HepG2 (cell line): ENCODE results near the gene DLG5. TPM values are rescaled to one million over a fixed set of nuclear protein-coding genes. Genes with fewer than 3 reads are reported as not detected.

Experiments used
- AKAP8 ChIP-seq: sonication (generic); formaldehyde crosslinking; IDR thresholded peaks from 2 replicates; pipeline ENCODE4 v1.5.1; 2020; ENCODE audit warnings: mild to moderate bottlenecking, missing genetic modification reagents
- ASH2L ChIP-seq: fragments of 300-600, 200-600 bp; sonication (generic); IDR thresholded peaks from 2 replicates; pipeline ENCODE4 v1.7.0; 2017; ENCODE audit warnings: low read depth, mild to moderate bottlenecking, moderate library complexity, mixed read lengths, low read length; ENCODE audit not compliant: insufficient read length
- BRF2 ChIP-seq: sonication (generic); formaldehyde crosslinking; IDR thresholded peaks from 2 replicates; pipeline ENCODE4 v1.8.1; 2022; ENCODE audit warnings: mild to moderate bottlenecking, missing genetic modification reagents
- HDAC2 ChIP-seq: sonication (generic); formaldehyde crosslinking; IDR thresholded peaks from 2 replicates; pipeline ENCODE4 v1.4.0; 2020; ENCODE audit warnings: missing genetic modification reagents
- IRF2 ChIP-seq: IDR thresholded peaks from 2 replicates; pipeline ENCODE4 v1.6.1; 2018; ENCODE audit warnings: missing genetic modification reagents, missing compliant biosample characterization
- MAZ ChIP-seq, 2 experiments: sonication (generic) in 1 of 2; formaldehyde crosslinking in 1 of 2; IDR thresholded peaks; 2 replicates each; pipeline versions ENCODE4 v1.5.0 to v1.6.1; 2012 to 2020; ENCODE audit warnings: low read depth in 2 of 2, mild to moderate bottlenecking in 2 of 2, borderline replicate concordance in 1 of 2, improper control_type of control experiment in 1 of 2, low read length in 1 of 2, missing genetic modification reagents in 1 of 2, moderate library complexity in 1 of 2
- MIER3 ChIP-seq: IDR thresholded peaks from 2 replicates; pipeline ENCODE4 v1.6.1; 2016; ENCODE audit warnings: missing compliant biosample characterization, borderline replicate concordance
- NCOR1 ChIP-seq: fragments of 200-600 bp; sonication (generic); IDR thresholded peaks from 2 replicates; pipeline ENCODE4 v1.7.0; 2017; ENCODE audit warnings: antibody characterized with exemption, low read length, borderline replicate concordance
- NFKBIZ ChIP-seq: IDR thresholded peaks from 2 replicates; pipeline ENCODE4 v1.6.1; 2018; ENCODE audit warnings: missing genetic modification reagents, missing compliant biosample characterization
- PRMT3 ChIP-seq: sonication (generic); formaldehyde crosslinking; IDR thresholded peaks from 2 replicates; pipeline ENCODE4 v1.8.1; 2022; ENCODE audit warnings: low read depth, mild to moderate bottlenecking, moderate library complexity, missing genetic modification reagents, borderline replicate concordance
- SATB2 ChIP-seq: sonication (generic); formaldehyde crosslinking; IDR thresholded peaks from 2 replicates; pipeline ENCODE4 v1.5.0; 2020; ENCODE audit warnings: missing genetic modification reagents
- SMC3 ChIP-seq: IDR thresholded peaks from 2 replicates; pipeline ENCODE4 v1.6.1; 2011; ENCODE audit warnings: low read length, improper control_type of control experiment
- THAP11 ChIP-seq: IDR thresholded peaks from 2 replicates; pipeline ENCODE4 v1.6.1; 2016; ENCODE audit warnings: missing biosample characterization, missing genetic modification reagents
- ZNF17 ChIP-seq: sonication (generic); formaldehyde crosslinking; IDR thresholded peaks from 2 replicates; pipeline ENCODE4 v1.5.0; 2020; ENCODE audit warnings: mild to moderate bottlenecking, missing genetic modification reagents
- ZNF547 ChIP-seq: sonication (generic); formaldehyde crosslinking; IDR thresholded peaks from 2 replicates; pipeline ENCODE4 v1.5.1; 2020; ENCODE audit warnings: mild to moderate bottlenecking, missing genetic modification reagents
- ZNF597 ChIP-seq: sonication (generic); formaldehyde crosslinking; IDR thresholded peaks from 2 replicates; pipeline ENCODE4 v1.5.0; 2020; ENCODE audit warnings: missing genetic modification reagents
- ZNF709 ChIP-seq: sonication (generic); formaldehyde crosslinking; IDR thresholded peaks from 2 replicates; pipeline ENCODE4 v1.5.0; 2020; ENCODE audit warnings: mild to moderate bottlenecking, missing genetic modification reagents
- ZNF75D ChIP-seq: sonication (generic); formaldehyde crosslinking; IDR thresholded peaks from 2 replicates; pipeline ENCODE4 v1.8.1; 2023; ENCODE audit warnings: missing genetic modification reagents, mild to moderate bottlenecking, borderline replicate concordance
- polyA plus RNA-seq, 8 experiments: library from polyadenylated mRNA; depleted of rRNA in 3 of 8; stranded (reverse) in 7 of 8; unstranded in 1 of 8; fragments of >200 nt; fragmentation: Illumina TruSeq in 4 of 8; extraction: Trizol in 4 of 8; gene quantifications; 2 replicates each; pipeline versions ENCODE4 v1.2.1 to v1.2.3, GENCODE V29; 2011 to 2016; ENCODE audit warnings: low read depth in 4 of 8, missing spikeins in 1 of 8, mixed read lengths in 1 of 8; ENCODE audit not compliant: insufficient read depth in 1 of 8
- total RNA-seq, 5 experiments: library from RNA; depleted of rRNA; stranded (reverse); fragments of >200 nt; fragmentation: Illumina TruSeq; extraction: Trizol; gene quantifications; 2 replicates each; pipeline ENCODE4 v1.2.3, GENCODE V29; 2016; ENCODE audit warnings: low read depth in 1 of 5
- TF ChIP-seq, protein P1 (sequence below): sonication (generic); formaldehyde crosslinking; IDR thresholded peaks from 2 replicates; pipeline ENCODE4 v1.4.0; 2020; ENCODE audit warnings: missing genetic modification reagents, borderline replicate concordance
- TF ChIP-seq, protein P2 (sequence below): sonication (generic); formaldehyde crosslinking; IDR thresholded peaks from 2 replicates; pipeline ENCODE4 v1.8.0; 2022; ENCODE audit warnings: missing genetic modification reagents, low read depth, mild to moderate bottlenecking, borderline replicate concordance
- TF ChIP-seq, protein P3 (sequence below): sonication (generic); formaldehyde crosslinking; IDR thresholded peaks from 2 replicates; pipeline ENCODE4 v1.4.0; 2020; ENCODE audit warnings: missing genetic modification reagents
- TF ChIP-seq, protein P4 (sequence below): sonication (generic); formaldehyde crosslinking; IDR thresholded peaks from 2 replicates; pipeline ENCODE4 v1.4.0; 2020; ENCODE audit warnings: missing genetic modification reagents, mild to moderate bottlenecking, borderline replicate concordance

DLG5 gene
- total and polyA plus RNA-seq, 2 of the 13 experiments (the other 11 are each of a cell fraction or from before 2014, with no cell fraction given) = 15.5 to 18.2 TPM

- peak; percentile 78 for TF ChIP-seq SMC3
- TF ChIP-seq PRMT3 = no peak
- TF ChIP-seq IRF2 (CRISPR knock-in tag) = peak; percentile 41; the same call in 1 of the 2 replicates
- no peak for TF ChIP-seq ZNF75D (CRISPR knock-in tag)
- TF ChIP-seq, protein P1, sequence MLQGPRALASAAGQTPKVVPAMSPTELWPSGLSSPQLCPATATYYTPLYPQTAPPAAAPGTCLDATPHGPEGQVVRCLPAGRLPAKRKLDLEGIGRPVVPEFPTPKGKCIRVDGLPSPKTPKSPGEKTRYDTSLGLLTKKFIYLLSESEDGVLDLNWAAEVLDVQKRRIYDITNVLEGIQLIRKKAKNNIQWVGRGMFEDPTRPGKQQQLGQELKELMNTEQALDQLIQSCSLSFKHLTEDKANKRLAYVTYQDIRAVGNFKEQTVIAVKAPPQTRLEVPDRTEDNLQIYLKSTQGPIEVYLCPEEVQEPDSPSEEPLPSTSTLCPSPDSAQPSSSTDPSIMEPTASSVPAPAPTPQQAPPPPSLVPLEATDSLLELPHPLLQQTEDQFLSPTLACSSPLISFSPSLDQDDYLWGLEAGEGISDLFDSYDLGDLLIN (CRISPR knock-in tag) = no peak
- no peak for TF ChIP-seq MIER3 (CRISPR knock-in tag)
- no peak for TF ChIP-seq AKAP8 (CRISPR knock-in tag)
- TF ChIP-seq, protein P2, sequence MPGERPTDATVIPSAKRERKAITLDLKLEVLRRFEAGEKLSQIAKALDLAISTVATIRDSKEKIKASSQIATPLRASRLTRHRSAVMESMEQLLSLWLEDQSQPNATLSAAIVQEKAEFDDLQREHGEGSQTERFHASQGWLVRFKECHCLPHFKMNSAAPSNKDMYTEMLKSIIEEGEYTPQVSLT (CRISPR knock-in tag) = no peak
- TF ChIP-seq MAZ (IDR thresholded peaks at IDR 0.05; ENCODE audit: borderline replicate concordance, low read depth, low read length) = no peak
- 0 out of 2 replicates have a peak, but pooled peaks have one; percentile 35 for TF ChIP-seq MAZ (CRISPR knock-in tag; IDR thresholded peaks at IDR 0.05; ENCODE audit: low read depth)
- TF ChIP-seq, protein P3, sequence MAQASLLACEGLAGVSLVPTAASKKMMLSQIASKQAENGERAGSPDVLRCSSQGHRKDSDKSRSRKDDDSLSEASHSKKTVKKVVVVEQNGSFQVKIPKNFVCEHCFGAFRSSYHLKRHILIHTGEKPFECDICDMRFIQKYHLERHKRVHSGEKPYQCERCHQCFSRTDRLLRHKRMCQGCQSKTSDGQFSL = no peak
- TF ChIP-seq ASH2L = no peak
- TF ChIP-seq THAP11 (CRISPR knock-in tag) = 0 out of 2 replicates have a peak, but pooled peaks have one; percentile 18
- no peak for TF ChIP-seq NFKBIZ (CRISPR knock-in tag)
- no peak for TF ChIP-seq ZNF547
- no peak for TF ChIP-seq BRF2
- TF ChIP-seq, protein P4, sequence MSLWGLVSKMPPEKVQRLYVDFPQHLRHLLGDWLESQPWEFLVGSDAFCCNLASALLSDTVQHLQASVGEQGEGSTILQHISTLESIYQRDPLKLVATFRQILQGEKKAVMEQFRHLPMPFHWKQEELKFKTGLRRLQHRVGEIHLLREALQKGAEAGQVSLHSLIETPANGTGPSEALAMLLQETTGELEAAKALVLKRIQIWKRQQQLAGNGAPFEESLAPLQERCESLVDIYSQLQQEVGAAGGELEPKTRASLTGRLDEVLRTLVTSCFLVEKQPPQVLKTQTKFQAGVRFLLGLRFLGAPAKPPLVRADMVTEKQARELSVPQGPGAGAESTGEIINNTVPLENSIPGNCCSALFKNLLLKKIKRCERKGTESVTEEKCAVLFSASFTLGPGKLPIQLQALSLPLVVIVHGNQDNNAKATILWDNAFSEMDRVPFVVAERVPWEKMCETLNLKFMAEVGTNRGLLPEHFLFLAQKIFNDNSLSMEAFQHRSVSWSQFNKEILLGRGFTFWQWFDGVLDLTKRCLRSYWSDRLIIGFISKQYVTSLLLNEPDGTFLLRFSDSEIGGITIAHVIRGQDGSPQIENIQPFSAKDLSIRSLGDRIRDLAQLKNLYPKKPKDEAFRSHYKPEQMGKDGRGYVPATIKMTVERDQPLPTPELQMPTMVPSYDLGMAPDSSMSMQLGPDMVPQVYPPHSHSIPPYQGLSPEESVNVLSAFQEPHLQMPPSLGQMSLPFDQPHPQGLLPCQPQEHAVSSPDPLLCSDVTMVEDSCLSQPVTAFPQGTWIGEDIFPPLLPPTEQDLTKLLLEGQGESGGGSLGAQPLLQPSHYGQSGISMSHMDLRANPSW = no peak
- TF ChIP-seq ZNF709 = no peak
- no peak for TF ChIP-seq ZNF597 (CRISPR knock-in tag)
- TF ChIP-seq NCOR1 = no peak
- TF ChIP-seq SATB2 = no peak
- peak; percentile 10; the same call in 1 of the 2 replicates for TF ChIP-seq HDAC2 (CRISPR knock-in tag)
- no peak for TF ChIP-seq ZNF17 (CRISPR knock-in tag)
Observed at GRCh38 chr10:77907900-77908717, 18.4 kb downstream of the DLG5 start (continued).
